Right lobe of liver (tissue), 4 donors: Measurements from ENCODE around the gene SHF.
"Not testable (repeated sequence)": the region's sequence is repeated elsewhere in the genome, so short reads cannot be mapped to it uniquely, and the experiment has no call there.

Source experiments
- CTCF ChIP-seq, 4 donors: fragments of 200-600 bp in 3 of 4; fragments of 450-650 bp in 1 of 4; IDR thresholded peaks; one replicate each; pipeline versions ENCODE4 v1.5.1 to v1.8.0; 2016 to 2022; ENCODE audit warnings: antibody characterized with exemption in 4 of 4, mild to moderate bottlenecking in 2 of 4
- POLR2A ChIP-seq: fragments of 450-650 bp; IDR thresholded peaks from one replicate; pipeline ENCODE4 v1.6.1; 2017; ENCODE audit warnings: antibody characterized with exemption, mild to moderate bottlenecking
- donor health status: DM: no; HTN: no; CAD: no.
- donor health status: DM: no; HTN: no; CAD: no.
- donor health status: DM: no; HTN: yes; CAD: no.

GRCh38 chr15:45135705-45136377 lies 51.9 kb downstream of the SHF start:
- not testable (repeated sequence) for TF ChIP-seq CTCF (IDR thresholded peaks at IDR 0.05); POLR2A
